HG03108 (cell line): ENCODE measurements around the gene CCDC187.
"Not testable (repeated sequence)": the region's sequence is repeated elsewhere in the genome, so short reads cannot be mapped to it uniquely, and the experiment has no call there.

ENCODE experiments used
- ATAC-seq: cut with Tn5 transposase; IDR thresholded peaks from one replicate; pipeline ENCODE4 v1.9.1; 2021; ENCODE audit warnings: moderate library complexity; ENCODE audit not compliant: unreplicated experiment

The CCDC187 gene

GRCh38 chr9:136244122-136244968 lies 59.5 kb downstream of the CCDC187 start:
- no peak for ATAC-seq

- ATAC-seq = no peak
These were observed 60.3 kb downstream of the CCDC187 start for GRCh38 chr9:136243631-136244030.

GRCh38 chr9:136242918-136243525 lies 60.9 kb downstream of the CCDC187 start:
- ATAC-seq = no peak

- no peak for ATAC-seq
These were observed 61.6 kb downstream of the CCDC187 start for GRCh38 chr9:136242248-136242647.

- ATAC-seq = no peak
These were observed 62.4 kb downstream of the CCDC187 start for GRCh38 chr9:136241542-136241941.

- no peak for ATAC-seq
These were observed 63.0 kb downstream of the CCDC187 start for GRCh38 chr9:136240941-136241340.

- no peak for ATAC-seq
These were observed 63.9 kb downstream of the CCDC187 start for GRCh38 chr9:136239983-136240330.

GRCh38 chr9:136239135-136239982 lies 64.5 kb downstream of the CCDC187 start:
- ATAC-seq = no peak

GRCh38 chr9:136238342-136238732 lies 65.6 kb downstream of the CCDC187 start:
- no peak for ATAC-seq

GRCh38 chr9:136237486-136238341 lies 66.2 kb downstream of the CCDC187 start:
- no peak for ATAC-seq

- not testable (repeated sequence) for ATAC-seq
These were observed 67.2 kb downstream of the CCDC187 start for GRCh38 chr9:136236471-136237410.

- ATAC-seq = no peak
These were observed 68.0 kb downstream of the CCDC187 start for GRCh38 chr9:136235709-136236455.

- no peak for ATAC-seq
These were observed 68.7 kb downstream of the CCDC187 start for GRCh38 chr9:136235171-136235570.

- ATAC-seq = no peak
These were observed 69.3 kb downstream of the CCDC187 start for GRCh38 chr9:136234597-136234996.

GRCh38 chr9:136233868-136234267 lies 70.0 kb downstream of the CCDC187 start:
- no peak for ATAC-seq

GRCh38 chr9:136233411-136233810 lies 70.5 kb downstream of the CCDC187 start:
- no peak for ATAC-seq

GRCh38 chr9:136232969-136233368 lies 70.9 kb downstream of the CCDC187 start:
- no peak for ATAC-seq

- ATAC-seq = no peak
These were observed 72.2 kb downstream of the CCDC187 start for GRCh38 chr9:136231478-136232297.
